Neural progenitor cell (in vitro differentiated cells): ENCODE results near the gene MRTFB. TPM values are rescaled to one million over a fixed set of nuclear protein-coding genes. Genes with fewer than 3 reads are reported as not detected.

Experiments used
- DNase-seq: peaks from one replicate; pipeline ENCODE4 v3.0.0-alpha.2; 2016; ENCODE audit warnings: low spot score
- H2AFZ ChIP-seq: fragments of 200-600 bp; sonication (generic); replicated peaks from 2 replicates; pipeline ENCODE4 v1.6.1; 2016; ENCODE audit warnings: antibody characterized with exemption
- H3F3A ChIP-seq: fragments of 200-600 bp; sonication (generic); 2 replicates; pipeline ENCODE4 v1.6.1; 2016; ENCODE audit warnings: antibody characterized with exemption, low read depth
- H3K27ac ChIP-seq: fragments of 200-600 bp; sonication (generic); 2 replicates; pipeline ENCODE4 v1.5.1; 2016; ENCODE audit warnings: mild to moderate bottlenecking
- H3K27me3 ChIP-seq: fragments of 200-600 bp; sonication (generic); 2 replicates; pipeline ENCODE4 v1.6.1; 2016; ENCODE audit warnings: mild to moderate bottlenecking, moderate library complexity
- H3K36me3 ChIP-seq: fragments of 200-600 bp; sonication (generic); 2 replicates; pipeline ENCODE4 v1.5.1; 2016
- H3K4me1 ChIP-seq: fragments of 200-600 bp; sonication (generic); 2 replicates; pipeline ENCODE4 v1.6.1; 2016; ENCODE audit warnings: mixed run types
- H3K4me2 ChIP-seq: fragments of 200-600 bp; sonication (generic); 2 replicates; pipeline ENCODE4 v1.6.1; 2016
- H3K4me3 ChIP-seq: fragments of 200-600 bp; sonication (generic); 2 replicates; pipeline ENCODE4 v1.5.1; 2016
- H3K79me2 ChIP-seq: fragments of 200-600 bp; sonication (generic); 2 replicates; pipeline ENCODE4 v1.6.1; 2016; ENCODE audit warnings: low read depth
- H3K9ac ChIP-seq: fragments of 200-600 bp; sonication (generic); 2 replicates; pipeline ENCODE4 v1.6.1; 2016
- H3K9me3 ChIP-seq: fragments of 200-600 bp; sonication (generic); 2 replicates; pipeline ENCODE4 v1.5.1; 2016; ENCODE audit warnings: low read depth
- H4K20me1 ChIP-seq: fragments of 200-600 bp; sonication (generic); 2 replicates; pipeline ENCODE4 v1.6.1; 2016; ENCODE audit warnings: low read depth
- H3K27ac Mint-ChIP-seq: 3 replicates; pipeline ENCODE4 v1.8.0; 2021; ENCODE audit warnings: mixed read lengths
- H3K27me3 Mint-ChIP-seq: 2 replicates; pipeline ENCODE4 v1.8.0; 2022; ENCODE audit warnings: low read depth, mild to moderate bottlenecking, inconsistent platforms, moderate library complexity, mixed read lengths; ENCODE audit not compliant: insufficient read depth
- H3K36me3 Mint-ChIP-seq: 3 replicates; pipeline ENCODE4 v1.8.0; 2021; ENCODE audit warnings: mixed read lengths
- H3K4me1 Mint-ChIP-seq: 3 replicates; pipeline ENCODE4 v1.8.0; 2021; ENCODE audit warnings: mixed read lengths
- H3K4me3 Mint-ChIP-seq: 3 replicates; pipeline ENCODE4 v1.8.0; 2021; ENCODE audit warnings: mild to moderate bottlenecking, moderate library complexity, mixed read lengths
- H3K9me3 Mint-ChIP-seq: 3 replicates; pipeline ENCODE4 v1.8.0; 2020; ENCODE audit warnings: mixed read lengths
- CTCF ChIP-seq: fragments of 200-600 bp; sonication (generic); IDR thresholded peaks from 2 replicates; pipeline ENCODE4 v1.5.1; 2017; ENCODE audit warnings: antibody characterized with exemption, mild to moderate bottlenecking
- EZH2 ChIP-seq: fragments of 200-600 bp; sonication (generic); IDR thresholded peaks from 2 replicates; pipeline ENCODE4 v1.6.1; 2017; ENCODE audit warnings: antibody characterized with exemption, mild to moderate bottlenecking, moderate library complexity
- EZH2phosphoT487 ChIP-seq: fragments of 200-600 bp; sonication (generic); IDR thresholded peaks from 2 replicates; pipeline ENCODE4 v1.6.1; 2017; ENCODE audit warnings: antibody characterized with exemption
- total RNA-seq: library from RNA; depleted of rRNA; stranded (reverse); fragments of >200 nt; gene quantifications from 2 replicates; pipeline ENCODE4 v1.2.3, GENCODE V29; 2015; ENCODE audit warnings: low replicate concordance

MRTFB gene
- total RNA-seq, 1 donor from 2014 or later, result 26.8 TPM

DNA sequence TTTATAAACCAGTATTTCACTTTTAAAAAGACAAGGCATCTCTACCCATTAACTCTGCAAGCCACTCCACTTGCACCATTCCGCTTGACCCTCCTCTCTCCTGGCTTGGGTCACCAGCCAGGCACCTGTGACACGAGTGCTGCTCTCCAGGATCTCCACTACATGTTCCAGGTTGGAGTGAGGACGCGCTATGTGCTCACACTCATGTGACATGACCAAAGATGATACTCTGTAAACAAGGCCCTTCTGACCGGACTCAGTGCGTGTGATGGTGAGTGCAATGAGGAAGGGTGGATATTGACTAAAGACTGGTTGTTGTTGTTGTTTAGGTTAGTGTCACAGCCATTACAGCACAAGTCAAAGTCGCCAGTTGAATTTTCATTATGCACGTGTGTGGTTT, 192.7 kb downstream of the MRTFB start:
- Histone ChIP-seq H3F3A (no peaks in the 10 kb centered on the region), H3K4me2 (no peak overlapping the region), H3K36me3 (peaks cover 7% of the 10 kb centered on the region), H4K20me1 (no peaks in the 10 kb centered on the region), H3K27ac (no peak overlapping the region), H3K27me3 (no peaks in the 10 kb centered on the region), H3K9ac (no peak overlapping the region), H2AFZ (no peak overlapping the region), H3K9me3 (no peaks in the 10 kb centered on the region), H3K4me3 (no peak overlapping the region), H3K4me1 (no peaks in the 10 kb centered on the region), H3K79me2 (no peaks in the 10 kb centered on the region)
- Mint-ChIP-seq H3K36me3 (peaks cover 50% of the 10 kb centered on the region), H3K27me3 (no peaks in the 10 kb centered on the region), H3K27ac (no peak overlapping the region), H3K9me3 (no peaks in the 10 kb centered on the region), H3K4me3 (no peak overlapping the region), H3K4me1 (no peaks in the 10 kb centered on the region)
- no peak for TF ChIP-seq EZH2
- TF ChIP-seq CTCF, result no peak
- DNase-seq, result no peak

DNA sequence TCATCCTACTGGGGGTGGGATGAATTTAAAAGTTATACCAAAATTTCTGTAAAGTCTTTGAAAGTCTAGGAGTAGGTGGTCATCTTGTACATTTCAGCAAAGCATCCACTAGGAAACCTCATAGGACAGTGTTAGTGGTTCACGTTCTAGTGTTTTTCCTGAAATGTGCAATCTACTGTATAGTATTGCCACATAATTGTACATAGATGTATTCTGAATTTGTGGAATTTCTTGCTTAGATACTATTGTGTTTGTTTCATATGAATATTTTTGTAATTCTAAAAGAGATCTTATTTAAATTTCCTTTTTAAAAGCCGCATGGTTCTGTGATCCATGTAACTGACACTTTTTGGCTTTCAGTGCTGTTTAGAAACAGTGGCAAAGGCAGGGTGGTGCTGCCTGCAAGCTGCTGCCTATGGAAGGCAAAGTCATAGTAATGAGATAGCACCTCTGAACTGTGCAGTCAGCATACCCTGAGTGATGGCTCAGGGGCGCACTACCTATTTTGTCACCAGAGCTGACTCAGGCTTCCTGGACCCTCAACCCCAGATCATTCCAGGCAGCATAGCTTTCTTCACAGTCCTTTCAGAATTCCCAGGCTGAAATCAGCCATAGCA, 193.3 kb downstream of the MRTFB start:
- Histone ChIP-seq H3K4me1 (no peaks in the 10 kb centered on the region), H3K9ac (no peak overlapping the region), H3K9me3 (no peaks in the 10 kb centered on the region), H3K4me3 (no peak overlapping the region), H3K27me3 (no peaks in the 10 kb centered on the region), H3K4me2 (no peak overlapping the region), H4K20me1 (no peaks in the 10 kb centered on the region), H3K36me3 (peaks cover 7% of the 10 kb centered on the region), H3K79me2 (no peaks in the 10 kb centered on the region), H3F3A (no peaks in the 10 kb centered on the region), H3K27ac (no peak overlapping the region), H2AFZ (no peak overlapping the region)
- H3K36me3 Mint-ChIP-seq, result peaks cover 54% of the 10 kb centered on the region
- H3K4me3 Mint-ChIP-seq, result no peak overlapping the region
- TF ChIP-seq CTCF (no peak), EZH2phosphoT487 (no peak), EZH2 (no peak)
- H3K4me1 Mint-ChIP-seq, result no peaks in the 10 kb centered on the region
- H3K27ac Mint-ChIP-seq, result no peak overlapping the region
- no peak for DNase-seq
- H3K27me3 Mint-ChIP-seq, result no peaks in the 10 kb centered on the region
- H3K9me3 Mint-ChIP-seq, result no peaks in the 10 kb centered on the region

GRCh38 chr16:14268073-14268472, 197.0 kb downstream of the MRTFB start:
- TF ChIP-seq EZH2, result no peak
- no peak for TF ChIP-seq EZH2phosphoT487
- no peak for TF ChIP-seq CTCF
- no peak for DNase-seq
- Histone ChIP-seq H3K4me2 (no peak overlapping the region), H3K79me2 (no peaks in the 10 kb centered on the region), H3K9me3 (no peaks in the 10 kb centered on the region), H3K36me3 (no peaks in the 10 kb centered on the region), H3K4me1 (no peaks in the 10 kb centered on the region), H3K27ac (no peak overlapping the region), H3K9ac (no peak overlapping the region), H3F3A (no peaks in the 10 kb centered on the region), H2AFZ (no peak overlapping the region), H4K20me1 (no peaks in the 10 kb centered on the region), H3K27me3 (no peaks in the 10 kb centered on the region), H3K4me3 (no peak overlapping the region)
- peaks cover 19% of the 10 kb centered on the region for H3K9me3 Mint-ChIP-seq
- H3K27ac Mint-ChIP-seq, result no peak overlapping the region
- H3K36me3 Mint-ChIP-seq, result peaks cover 52% of the 10 kb centered on the region
- no peaks in the 10 kb centered on the region for H3K4me1 Mint-ChIP-seq
- H3K4me3 Mint-ChIP-seq, result no peak overlapping the region
- peaks cover 3% of the 10 kb centered on the region for H3K27me3 Mint-ChIP-seq
